HepG2 (cell line): ENCODE measurements around the gene ARHGAP12. TPM values are rescaled to one million over a fixed set of nuclear protein-coding genes. Genes with fewer than 3 reads are reported as not detected.

Experiments
- AKNA ChIP-seq: sonication (generic); formaldehyde crosslinking; IDR thresholded peaks from 2 replicates; pipeline ENCODE4 v1.4.0; 2020; ENCODE audit warnings: missing genetic modification reagents, borderline replicate concordance
- ARHGAP35 ChIP-seq: sonication (generic); formaldehyde crosslinking; IDR thresholded peaks from 2 replicates; pipeline ENCODE4 v1.9.0; 2022; ENCODE audit warnings: mild to moderate bottlenecking, inconsistent platforms, moderate library complexity, missing genetic modification reagents, borderline replicate concordance
- ARNTL ChIP-seq: sonication (generic); formaldehyde crosslinking; IDR thresholded peaks from 2 replicates; pipeline ENCODE4 v1.4.0; 2020; ENCODE audit warnings: mild to moderate bottlenecking, missing genetic modification reagents
- ATF7 ChIP-seq, 2 experiments: fragments of 450-650 bp in 1 of 2; sonication (generic) in 1 of 2; formaldehyde crosslinking in 1 of 2; IDR thresholded peaks; 2 replicates each; pipeline versions ENCODE4 v1.4.0 to v1.6.1; 2016 to 2020; ENCODE audit warnings: antibody characterized with exemption in 1 of 2, mild to moderate bottlenecking in 1 of 2, missing genetic modification reagents in 1 of 2
- CEBPG ChIP-seq: IDR thresholded peaks from 2 replicates; pipeline ENCODE4 v1.6.1; 2016
- EP300 ChIP-seq, 3 experiments: sonication (generic) in 1 of 3; formaldehyde crosslinking in 1 of 3; IDR thresholded peaks; 2 replicates each; pipeline versions ENCODE4 v1.5.1 to v1.6.1; 2011 to 2020; ENCODE audit warnings: low read depth in 2 of 3, low read length in 2 of 3, borderline replicate concordance in 1 of 3, improper control_type of control experiment in 1 of 3, mild to moderate bottlenecking in 1 of 3, missing genetic modification reagents in 1 of 3, moderate library complexity in 1 of 3
- MBD4 ChIP-seq: IDR thresholded peaks from 2 replicates; pipeline ENCODE4 v1.6.1; 2012; ENCODE audit warnings: low read length, inconsistent platforms, borderline replicate concordance
- MED1 ChIP-seq: sonication (generic); formaldehyde crosslinking; IDR thresholded peaks from 2 replicates; pipeline ENCODE4 v1.4.0; 2020; ENCODE audit warnings: missing genetic modification reagents
- NCOA2 ChIP-seq: sonication (generic); formaldehyde crosslinking; IDR thresholded peaks from 2 replicates; pipeline ENCODE4 v1.8.0; 2022; ENCODE audit warnings: inconsistent platforms
- ONECUT2 ChIP-seq: sonication (generic); formaldehyde crosslinking; IDR thresholded peaks from 2 replicates; pipeline ENCODE4 v1.4.0; 2020; ENCODE audit warnings: missing genetic modification reagents
- PATZ1 ChIP-seq: sonication (generic); formaldehyde crosslinking; IDR thresholded peaks from 2 replicates; pipeline ENCODE4 v1.4.0; 2020; ENCODE audit warnings: missing genetic modification reagents
- ZBTB21 ChIP-seq: sonication (generic); formaldehyde crosslinking; IDR thresholded peaks from 2 replicates; pipeline ENCODE4 v1.4.0; 2020; ENCODE audit warnings: missing genetic modification reagents
- ZNF263 ChIP-seq: sonication (generic); formaldehyde crosslinking; IDR thresholded peaks from 2 replicates; pipeline ENCODE4 v1.4.0; 2020; ENCODE audit warnings: missing genetic modification reagents
- ZNF510 ChIP-seq: sonication (generic); formaldehyde crosslinking; IDR thresholded peaks from 2 replicates; pipeline ENCODE4 v1.4.0; 2020; ENCODE audit warnings: low read depth, mild to moderate bottlenecking, missing genetic modification reagents
- ZNF550 ChIP-seq: sonication (generic); formaldehyde crosslinking; IDR thresholded peaks from 2 replicates; pipeline ENCODE4 v1.4.0; 2020; ENCODE audit warnings: mild to moderate bottlenecking, missing genetic modification reagents, borderline replicate concordance
- ZSCAN29 ChIP-seq: sonication (generic); formaldehyde crosslinking; conservative IDR thresholded peaks from 2 replicates; pipeline ENCODE4 v1.4.0; 2020; ENCODE audit warnings: mild to moderate bottlenecking, missing genetic modification reagents
- polyA plus RNA-seq, 8 experiments: library from polyadenylated mRNA; depleted of rRNA in 3 of 8; stranded (reverse) in 7 of 8; unstranded in 1 of 8; fragments of >200 nt; fragmentation: Illumina TruSeq in 4 of 8; extraction: Trizol in 4 of 8; gene quantifications; 2 replicates each; pipeline versions ENCODE4 v1.2.1 to v1.2.3, GENCODE V29; 2011 to 2016; ENCODE audit warnings: low read depth in 4 of 8, missing spikeins in 1 of 8, mixed read lengths in 1 of 8; ENCODE audit not compliant: insufficient read depth in 1 of 8
- total RNA-seq, 5 experiments: library from RNA; depleted of rRNA; stranded (reverse); fragments of >200 nt; fragmentation: Illumina TruSeq; extraction: Trizol; gene quantifications; 2 replicates each; pipeline ENCODE4 v1.2.3, GENCODE V29; 2016; ENCODE audit warnings: low read depth in 1 of 5
- TF ChIP-seq, protein P1 (sequence below): IDR thresholded peaks from 2 replicates; pipeline ENCODE4 v1.4.0; 2020; ENCODE audit warnings: mild to moderate bottlenecking, missing genetic modification reagents

ARHGAP12 gene
- total and polyA plus RNA-seq, 2 of the 13 experiments (the other 11 are each of a cell fraction or from before 2014, with no cell fraction given) = 25.0 to 54.6 TPM

GRCh38 chr10:31940839-31941653 lies 12.4 kb upstream of the ARHGAP12 start (continued):
- TF ChIP-seq AKNA = no peak
- TF ChIP-seq ONECUT2 (CRISPR knock-in tag) = peak; percentile 84
- TF ChIP-seq ZNF263 = peak; percentile 77
- no peak for TF ChIP-seq ZNF550 (CRISPR knock-in tag)
- peak; percentile 89 for TF ChIP-seq CEBPG (CRISPR knock-in tag)
- TF ChIP-seq, protein P1, sequence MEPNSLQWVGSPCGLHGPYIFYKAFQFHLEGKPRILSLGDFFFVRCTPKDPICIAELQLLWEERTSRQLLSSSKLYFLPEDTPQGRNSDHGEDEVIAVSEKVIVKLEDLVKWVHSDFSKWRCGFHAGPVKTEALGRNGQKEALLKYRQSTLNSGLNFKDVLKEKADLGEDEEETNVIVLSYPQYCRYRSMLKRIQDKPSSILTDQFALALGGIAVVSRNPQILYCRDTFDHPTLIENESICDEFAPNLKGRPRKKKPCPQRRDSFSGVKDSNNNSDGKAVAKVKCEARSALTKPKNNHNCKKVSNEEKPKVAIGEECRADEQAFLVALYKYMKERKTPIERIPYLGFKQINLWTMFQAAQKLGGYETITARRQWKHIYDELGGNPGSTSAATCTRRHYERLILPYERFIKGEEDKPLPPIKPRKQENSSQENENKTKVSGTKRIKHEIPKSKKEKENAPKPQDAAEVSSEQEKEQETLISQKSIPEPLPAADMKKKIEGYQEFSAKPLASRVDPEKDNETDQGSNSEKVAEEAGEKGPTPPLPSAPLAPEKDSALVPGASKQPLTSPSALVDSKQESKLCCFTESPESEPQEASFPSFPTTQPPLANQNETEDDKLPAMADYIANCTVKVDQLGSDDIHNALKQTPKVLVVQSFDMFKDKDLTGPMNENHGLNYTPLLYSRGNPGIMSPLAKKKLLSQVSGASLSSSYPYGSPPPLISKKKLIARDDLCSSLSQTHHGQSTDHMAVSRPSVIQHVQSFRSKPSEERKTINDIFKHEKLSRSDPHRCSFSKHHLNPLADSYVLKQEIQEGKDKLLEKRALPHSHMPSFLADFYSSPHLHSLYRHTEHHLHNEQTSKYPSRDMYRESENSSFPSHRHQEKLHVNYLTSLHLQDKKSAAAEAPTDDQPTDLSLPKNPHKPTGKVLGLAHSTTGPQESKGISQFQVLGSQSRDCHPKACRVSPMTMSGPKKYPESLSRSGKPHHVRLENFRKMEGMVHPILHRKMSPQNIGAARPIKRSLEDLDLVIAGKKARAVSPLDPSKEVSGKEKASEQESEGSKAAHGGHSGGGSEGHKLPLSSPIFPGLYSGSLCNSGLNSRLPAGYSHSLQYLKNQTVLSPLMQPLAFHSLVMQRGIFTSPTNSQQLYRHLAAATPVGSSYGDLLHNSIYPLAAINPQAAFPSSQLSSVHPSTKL (CRISPR knock-in tag) = peak; percentile 93
- TF ChIP-seq ZNF510 (CRISPR knock-in tag) = no peak
- TF ChIP-seq ARNTL (CRISPR knock-in tag) = 0 out of 2 replicates have a peak, but pooled peaks have one; percentile 35
- peak; percentile 79 for TF ChIP-seq MED1 (CRISPR knock-in tag)
- TF ChIP-seq NCOA2 = peak; percentile 89
- TF ChIP-seq PATZ1 = 0 out of 2 replicates have a peak, but pooled peaks have one; percentile 23
- TF ChIP-seq ARHGAP35 (CRISPR knock-in tag) = no peak
- TF ChIP-seq ZSCAN29 (CRISPR knock-in tag) = peak; percentile 55; the same call in 1 of the 2 replicates
- peak in 1 of 2 experiments; percentile 93; a peak in 2 of 4 replicates for TF ChIP-seq EP300 (IDR thresholded peaks at IDR 0.05; ENCODE audit: low read depth in 2 of 2, low read length in 2 of 2)
- peak; percentile 87 for TF ChIP-seq EP300 (CRISPR knock-in tag; IDR thresholded peaks at IDR 0.05; ENCODE audit: borderline replicate concordance)
- 0 out of 2 replicates have a peak, but pooled peaks have one; percentile 31 for TF ChIP-seq MBD4
- no peak; the same call in 1 of the 2 replicates for TF ChIP-seq ZBTB21
- TF ChIP-seq ATF7 (IDR thresholded peaks at IDR 0.05) = peak; percentile 5; the same call in 1 of the 2 replicates
- TF ChIP-seq ATF7 (CRISPR knock-in tag; IDR thresholded peaks at IDR 0.05) = no peak
